Loucy (cell line): ENCODE measurements around the gene WDCP.

Experiments used
- H2AFZ ChIP-seq: fragments of 200-600 bp; sonication (generic); 2 replicates; pipeline ENCODE4 v1.6.0; 2016; ENCODE audit warnings: antibody characterized with exemption, mild to moderate bottlenecking, low read length, moderate library complexity
- H3F3A ChIP-seq: fragments of 200-600 bp; 2 replicates; pipeline ENCODE4 v1.6.0; 2016; ENCODE audit warnings: antibody characterized with exemption, low read depth, mild to moderate bottlenecking
- H3K27me3 ChIP-seq: fragments of 200-600 bp; sonication (generic); 2 replicates; pipeline ENCODE4 v1.6.1; 2014; ENCODE audit warnings: low read length, mild to moderate bottlenecking; ENCODE audit not compliant: insufficient read depth, poor library complexity, severe bottlenecking
- H3K36me3 ChIP-seq: fragments of 200-600 bp; sonication (generic); 2 replicates; pipeline ENCODE4 v1.6.1; 2016; ENCODE audit warnings: low read length; ENCODE audit not compliant: insufficient read depth
- H3K4me1 ChIP-seq: fragments of 200-600 bp; sonication (generic); 2 replicates; pipeline ENCODE4 v1.5.1; 2014; ENCODE audit warnings: low read length, mild to moderate bottlenecking; ENCODE audit not compliant: insufficient read depth, poor library complexity, severe bottlenecking
- H3K4me2 ChIP-seq: fragments of 200-600 bp; sonication (generic); 2 replicates; pipeline ENCODE4 v1.6.0; 2014; ENCODE audit warnings: antibody characterized with exemption, low read length, low read depth, mild to moderate bottlenecking; ENCODE audit not compliant: poor library complexity, severe bottlenecking
- H3K4me3 ChIP-seq: fragments of 200-600 bp; sonication (generic); 2 replicates; pipeline ENCODE4 v1.5.1; 2014; ENCODE audit warnings: low read length, mild to moderate bottlenecking, mixed read lengths; ENCODE audit not compliant: poor library complexity, severe bottlenecking
- H3K79me2 ChIP-seq: fragments of 200-600 bp; sonication (generic); 2 replicates; pipeline ENCODE4 v1.6.1; 2014; ENCODE audit warnings: low read length; ENCODE audit not compliant: insufficient read depth
- H3K9ac ChIP-seq: fragments of 200-600 bp; sonication (generic); 2 replicates; pipeline ENCODE4 v1.6.0; 2014; ENCODE audit warnings: mild to moderate bottlenecking, low read depth, low read length, moderate library complexity; ENCODE audit not compliant: poor library complexity, severe bottlenecking
- H3K9me2 ChIP-seq: fragments of 200-600 bp; sonication (generic); replicated peaks from 2 replicates; pipeline ENCODE4 v1.6.1; 2016; ENCODE audit warnings: low read depth, low read length, mixed read lengths
- H3K9me3 ChIP-seq: fragments of 200-600 bp; sonication (generic); 2 replicates; pipeline ENCODE4 v1.6.1; 2014; ENCODE audit warnings: mild to moderate bottlenecking, antibody characterized with exemption, low read length, low read depth; ENCODE audit not compliant: insufficient read depth
- H4K20me1 ChIP-seq: fragments of 200-600 bp; sonication (generic); 2 replicates; pipeline ENCODE4 v1.6.0; 2014; ENCODE audit warnings: antibody characterized with exemption, low read length, mild to moderate bottlenecking; ENCODE audit not compliant: insufficient read depth, poor library complexity, severe bottlenecking
- CTCF ChIP-seq: fragments of 200-600 bp; sonication (generic); conservative IDR thresholded peaks from 2 replicates; pipeline ENCODE4 v1.5.1; 2014; ENCODE audit warnings: mild to moderate bottlenecking, antibody characterized with exemption, low read length
- EZH2phosphoT487 ChIP-seq: fragments of 200-600 bp; IDR thresholded peaks from 2 replicates; pipeline ENCODE4 v1.6.1; 2018; ENCODE audit warnings: antibody characterized with exemption, mild to moderate bottlenecking, moderate library complexity, borderline replicate concordance

The WDCP gene

GRCh38 chr2:24052951-24053350 is 5.8 kb upstream of the WDCP start:
- no peaks in the 10 kb centered on the region for H3F3A ChIP-seq
- H3K4me1 ChIP-seq, result peaks cover 5% of the 10 kb centered on the region
- no peak overlapping the region for H3K4me2 ChIP-seq
- no peaks in the 10 kb centered on the region for H3K9me2 ChIP-seq
- H3K9me3 ChIP-seq, result no peaks in the 10 kb centered on the region
- TF ChIP-seq EZH2phosphoT487 (no peak), CTCF (no peak)
- H4K20me1 ChIP-seq, result no peaks in the 10 kb centered on the region
- no peaks in the 10 kb centered on the region for H3K36me3 ChIP-seq
- no peak overlapping the region for H3K9ac ChIP-seq
- no peaks in the 10 kb centered on the region for H3K27me3 ChIP-seq
- H2AFZ ChIP-seq, result no peak overlapping the region
- no peak overlapping the region for H3K4me3 ChIP-seq
- H3K79me2 ChIP-seq, result no peaks in the 10 kb centered on the region

DNA sequence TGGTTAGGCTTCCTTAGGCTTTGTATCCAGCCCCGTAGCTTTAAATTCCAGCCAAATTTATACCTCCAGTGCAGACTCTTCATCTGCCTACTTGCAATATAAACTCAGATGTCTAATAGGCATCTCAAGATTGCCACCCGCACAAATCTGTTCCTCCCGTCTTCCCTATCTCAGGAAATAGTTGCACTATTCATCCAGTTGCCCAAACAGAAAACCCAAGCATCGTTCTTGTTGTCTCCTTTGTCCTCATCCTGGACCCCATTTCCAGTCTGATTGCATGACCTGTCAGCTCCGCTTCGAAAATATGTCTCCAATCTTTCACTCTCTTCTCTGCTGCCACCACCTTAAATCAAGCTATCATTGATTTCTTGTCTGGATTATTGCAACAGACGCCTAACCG is 4.6 kb upstream of the WDCP start:
- Histone ChIP-seq H3K9me2 (no peaks in the 10 kb centered on the region), H3K9ac (no peak overlapping the region), H3F3A (no peaks in the 10 kb centered on the region), H3K27me3 (no peaks in the 10 kb centered on the region), H3K36me3 (no peaks in the 10 kb centered on the region), H3K79me2 (peaks cover 3% of the 10 kb centered on the region; the same call in 1 of the 2 replicates), H3K4me3 (no peak overlapping the region), H4K20me1 (no peaks in the 10 kb centered on the region), H3K4me2 (no peak overlapping the region), H3K4me1 (peaks cover 10% of the 10 kb centered on the region), H3K9me3 (no peaks in the 10 kb centered on the region), H2AFZ (no peak overlapping the region)
- no peak for TF ChIP-seq EZH2phosphoT487

DNA sequence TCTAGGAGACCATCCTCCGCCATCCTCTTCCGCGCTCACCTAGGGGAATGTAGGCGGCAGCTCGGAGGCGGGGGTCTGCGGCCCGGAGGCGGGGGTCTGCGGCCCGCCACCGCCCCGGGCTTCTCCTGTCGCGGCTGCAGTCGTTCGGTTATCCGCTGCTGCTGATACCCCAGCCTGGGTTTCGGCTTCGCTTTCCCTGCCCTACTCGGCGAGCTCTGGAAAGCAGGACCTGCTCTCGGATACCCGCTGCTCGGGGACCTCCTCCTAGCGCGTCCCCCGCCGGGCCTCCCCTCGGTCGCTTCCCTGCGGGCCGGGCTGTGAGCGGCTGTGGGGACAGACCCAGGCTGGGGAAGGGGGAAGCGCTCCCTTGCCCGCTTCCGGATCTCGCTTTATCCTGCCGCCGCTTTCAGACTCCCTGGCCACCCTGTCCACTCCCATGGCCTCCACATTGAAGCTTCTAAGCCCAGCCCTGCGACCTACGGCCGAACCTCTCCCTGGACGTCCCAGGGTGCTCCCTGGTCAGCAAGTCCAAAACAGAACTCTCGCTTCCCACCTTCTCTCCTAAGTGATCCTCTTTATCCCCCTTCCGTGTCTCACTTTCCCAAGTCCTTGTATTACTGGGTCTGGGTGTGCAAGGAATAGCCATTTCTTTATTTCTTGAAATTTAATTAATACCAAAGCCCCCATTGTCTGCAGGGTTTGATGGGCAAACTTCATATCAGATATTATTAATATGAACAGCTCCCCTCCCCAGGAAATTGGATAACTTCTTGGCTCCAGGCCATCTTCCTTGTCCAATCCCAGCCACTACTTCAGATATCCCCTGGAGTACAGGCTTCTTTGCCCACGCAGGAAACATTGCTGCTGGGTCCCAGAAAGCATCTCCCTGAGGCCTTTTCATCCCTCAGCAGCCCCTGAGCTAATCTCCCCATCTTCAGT is 3.1 kb upstream of the WDCP start:
- peaks cover 13% of the 10 kb centered on the region for H3K79me2 ChIP-seq
- no peak for TF ChIP-seq EZH2phosphoT487
- TF ChIP-seq CTCF, result no peak
- H4K20me1 ChIP-seq, result no peaks in the 10 kb centered on the region
- H3K9me3 ChIP-seq, result no peaks in the 10 kb centered on the region
- H3F3A ChIP-seq, result no peaks in the 10 kb centered on the region
- H3K4me3 ChIP-seq, result peak overlapping the region; percentile 70
- H3K9me2 ChIP-seq, result no peaks in the 10 kb centered on the region
- H3K4me1 ChIP-seq, result peaks cover 21% of the 10 kb centered on the region
- H3K36me3 ChIP-seq, result no peaks in the 10 kb centered on the region
- peak overlapping the region; percentile 66 for H3K4me2 ChIP-seq
- H2AFZ ChIP-seq, result peak overlapping the region; percentile 65; the same call in 1 of the 2 replicates
- no peaks in the 10 kb centered on the region for H3K27me3 ChIP-seq
- no peak overlapping the region for H3K9ac ChIP-seq
